GM06990 (cell line): ENCODE data around the gene IRF7.

ENCODE experiments used
- DNase-seq: peaks from one replicate; pipeline ENCODE4 v3.0.0-alpha.2; 2011; ENCODE audit not compliant: insufficient read length; ENCODE audit errors: extremely low read depth
- H3K27me3 ChIP-seq: replicated peaks from 2 replicates; pipeline ENCODE4 v1.6.0; 2011; ENCODE audit warnings: low read length; ENCODE audit not compliant: control insufficient read depth, insufficient read depth
- H3K36me3 ChIP-seq: 2 replicates; pipeline ENCODE4 v1.5.1; 2011; ENCODE audit warnings: low read length; ENCODE audit not compliant: control insufficient read depth, insufficient read depth
- H3K4me3 ChIP-seq: replicated peaks from 2 replicates; pipeline ENCODE4 v1.5.1; 2011; ENCODE audit warnings: low read depth, mild to moderate bottlenecking, control low read depth, low read length
- CTCF ChIP-seq: IDR thresholded peaks from 2 replicates; pipeline ENCODE4 v1.5.1; 2011; ENCODE audit warnings: low read length, control low read depth, mild to moderate bottlenecking, inconsistent platforms; ENCODE audit not compliant: insufficient read depth, poor library complexity, severe bottlenecking

IRF7 gene

GRCh38 chr11:608791-609251, 6.9 kb downstream of the IRF7 start:
- no peak overlapping the region for H3K4me3 ChIP-seq
- peaks cover 56% of the 10 kb centered on the region for H3K36me3 ChIP-seq
- no peaks in the 10 kb centered on the region for H3K27me3 ChIP-seq
- TF ChIP-seq CTCF: no peak
- DNase-seq: no peak

- H3K36me3 ChIP-seq: peaks cover 53% of the 10 kb centered on the region
- H3K4me3 ChIP-seq: no peak overlapping the region
- no peaks in the 10 kb centered on the region for H3K27me3 ChIP-seq
- TF ChIP-seq CTCF: no peak
- no peak for DNase-seq
Measured at GRCh38 chr11:607971-608659, 7.6 kb downstream of the IRF7 start.

GRCh38 chr11:607020-607780, 8.6 kb downstream of the IRF7 start:
- Histone ChIP-seq H3K36me3 (peaks cover 44% of the 10 kb centered on the region), H3K27me3 (no peaks in the 10 kb centered on the region), H3K4me3 (no peak overlapping the region)
- no peak for TF ChIP-seq CTCF
- DNase-seq: no peak

GRCh38 chr11:606245-606644, 9.5 kb downstream of the IRF7 start:
- no peak for TF ChIP-seq CTCF
- DNase-seq: no peak
- H3K4me3 ChIP-seq: no peak overlapping the region

GRCh38 chr11:605286-606129, 10.2 kb downstream of the IRF7 start:
- H3K27me3 ChIP-seq: no peaks in the 10 kb centered on the region
- TF ChIP-seq CTCF: no peak
- DNase-seq: no peak
- peaks cover 38% of the 10 kb centered on the region for H3K36me3 ChIP-seq
- H3K4me3 ChIP-seq: no peak overlapping the region

More at GRCh38 chr11:606245-606644, 9.5 kb downstream of the IRF7 start:
- no peaks in the 10 kb centered on the region for H3K27me3 ChIP-seq
- peaks cover 45% of the 10 kb centered on the region for H3K36me3 ChIP-seq
